GM12892 (cell line): Measurements from ENCODE around the gene FOXN4.

ENCODE experiments used
- DNase-seq: peaks from one replicate; pipeline ENCODE4 v3.0.0; 2011; ENCODE audit not compliant: insufficient read length
- FAIRE-seq: peaks from 2 replicates; lab custom pipeline; 2011; peaks lifted over from hg19 to GRCh38; lab: Jason Lieb, UNC
- POLR2A ChIP-seq: IDR thresholded peaks from 2 replicates; pipeline ENCODE4 v1.6.1; 2011; ENCODE audit warnings: low read depth, low read length, control low read depth
- POLR2AphosphoS5 ChIP-seq: IDR thresholded peaks from 2 replicates; pipeline ENCODE4 v1.6.1; 2011; ENCODE audit warnings: low read depth, low read length, control low read depth
- TAF1 ChIP-seq: IDR thresholded peaks from 2 replicates; pipeline ENCODE4 v1.6.1; 2011; ENCODE audit warnings: low read depth, mild to moderate bottlenecking, control low read depth, low read length, borderline replicate concordance

Gene FOXN4

GRCh38 chr12:109253913-109254544 lies 55.1 kb downstream of the FOXN4 start:
- FAIRE-seq (no peak), DNase-seq (no peak)
- TF ChIP-seq POLR2A (no peak), TAF1 (no peak), POLR2AphosphoS5 (no peak)

GRCh38 chr12:109252799-109253198 lies 56.3 kb downstream of the FOXN4 start:
- TF ChIP-seq POLR2AphosphoS5 (no peak), TAF1 (no peak), POLR2A (no peak)
- no peak for FAIRE-seq
- DNase-seq = no peak

DNA sequence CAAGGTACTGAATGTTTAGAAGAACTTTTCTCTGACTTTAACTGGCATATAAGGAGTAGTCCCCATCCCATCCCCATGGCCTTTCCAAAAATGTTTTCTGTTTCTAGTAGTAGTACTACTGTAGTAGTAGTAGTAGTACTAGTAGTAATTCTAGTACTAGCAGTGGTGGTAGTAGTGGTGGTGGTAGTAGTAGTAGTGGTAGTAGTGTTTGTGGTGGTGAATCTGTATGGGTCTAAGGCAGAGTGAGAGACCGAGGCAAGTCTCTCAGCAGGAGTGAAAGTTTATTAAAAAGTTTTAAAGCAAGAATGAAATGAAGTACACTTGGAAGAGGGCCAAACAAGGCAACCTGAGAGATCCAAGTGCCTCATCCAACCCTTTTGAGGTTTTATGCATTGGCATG lies 58.6 kb downstream of the FOXN4 start:
- TF ChIP-seq POLR2AphosphoS5 (no peak), POLR2A (no peak), TAF1 (no peak)
- FAIRE-seq = no peak

GRCh38 chr12:109247831-109248654 lies 61.0 kb downstream of the FOXN4 start:
- FAIRE-seq (no peak), DNase-seq (no peak)
- TF ChIP-seq TAF1 (no peak), POLR2AphosphoS5 (no peak), POLR2A (no peak)

More for the DNA sequence above, 58.6 kb downstream of the FOXN4 start:
- no peak for DNase-seq

DNA sequence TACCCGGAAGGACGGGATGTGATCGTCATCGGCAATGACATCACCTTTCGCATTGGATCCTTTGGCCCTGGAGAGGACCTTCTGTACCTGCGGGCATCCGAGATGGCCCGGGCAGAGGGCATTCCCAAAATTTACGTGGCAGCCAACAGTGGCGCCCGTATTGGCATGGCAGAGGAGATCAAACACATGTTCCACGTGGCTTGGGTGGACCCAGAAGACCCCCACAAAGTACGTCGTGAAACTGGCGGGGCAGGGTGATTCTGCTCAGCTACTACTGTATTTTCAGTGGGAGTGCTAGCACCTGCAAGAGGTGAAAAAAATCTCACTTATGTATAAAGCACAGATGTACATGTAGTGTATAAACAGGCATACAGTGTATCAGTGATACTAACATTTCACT lies 62.9 kb downstream of the FOXN4 start:
- DNase-seq (no peak), FAIRE-seq (no peak)
- TF ChIP-seq POLR2AphosphoS5 (no peak), TAF1 (no peak), POLR2A (no peak)

DNA sequence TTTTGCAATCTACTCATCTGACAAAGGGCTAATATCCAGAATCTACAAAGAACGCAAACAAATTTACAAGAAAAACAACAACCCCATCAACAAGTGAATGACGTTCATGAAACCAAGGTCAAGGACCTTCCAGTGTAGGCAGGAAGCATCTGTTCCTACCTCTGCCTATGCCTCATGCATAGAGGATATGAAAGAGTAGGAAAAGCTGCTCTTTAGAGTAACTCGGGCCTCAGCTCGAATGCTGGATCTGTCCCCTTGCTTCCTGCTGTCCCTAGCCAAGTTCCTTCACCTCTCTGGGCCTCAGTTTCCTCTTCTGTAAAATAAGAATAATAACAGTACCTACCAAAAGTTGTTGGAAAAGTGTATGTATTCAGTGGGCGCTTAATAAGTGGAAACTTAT lies 65.0 kb downstream of the FOXN4 start:
- TF ChIP-seq POLR2A (no peak), POLR2AphosphoS5 (no peak), TAF1 (no peak)
- no peak for FAIRE-seq
- no peak for DNase-seq

DNA sequence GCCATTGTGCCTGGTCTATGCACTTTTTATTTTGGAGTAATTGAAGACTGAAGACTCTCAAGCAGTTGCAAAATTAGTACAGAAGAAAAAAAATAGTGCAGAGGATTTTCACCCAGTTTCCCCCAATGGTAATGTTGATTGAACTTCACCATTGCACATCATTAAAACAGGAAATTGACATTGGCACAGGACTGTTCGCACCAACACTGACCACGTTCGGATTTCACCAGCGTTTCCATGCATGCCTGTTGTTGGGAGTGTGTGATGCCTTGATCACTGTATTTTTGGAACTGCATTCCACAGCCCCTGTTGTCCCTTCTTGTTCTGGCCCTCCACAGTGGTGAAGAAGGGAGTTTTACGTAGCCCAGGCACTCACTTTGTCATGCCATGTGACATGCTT lies 67.1 kb downstream of the FOXN4 start:
- DNase-seq = no peak
- TF ChIP-seq POLR2A (no peak), TAF1 (no peak), POLR2AphosphoS5 (no peak)

DNA sequence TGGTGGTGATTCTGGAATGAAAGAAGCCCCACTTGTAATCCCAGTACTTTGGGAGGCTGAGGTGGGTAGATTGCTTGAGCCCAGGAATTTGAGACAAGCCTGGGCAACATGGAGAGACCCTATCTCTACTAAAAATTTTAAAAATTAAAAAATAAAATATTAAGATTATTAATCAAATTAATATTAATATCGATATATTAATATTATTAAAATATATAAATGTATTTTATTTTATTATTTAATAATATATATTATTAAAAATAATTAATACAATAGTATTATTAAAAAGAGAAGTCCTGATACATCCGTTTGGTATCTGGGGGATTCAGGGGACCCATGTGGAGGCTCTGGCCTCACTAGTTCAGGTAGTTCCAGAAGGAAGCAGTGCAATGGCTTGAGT lies 68.7 kb downstream of the FOXN4 start:
- FAIRE-seq (no peak), DNase-seq (no peak)
- TF ChIP-seq POLR2AphosphoS5 (no peak), TAF1 (no peak), POLR2A (no peak)

More for the DNA sequence above, 67.1 kb downstream of the FOXN4 start:
- no peak for FAIRE-seq

- DNase-seq (no peak), FAIRE-seq (no peak)
- TF ChIP-seq POLR2AphosphoS5 = no peak
- no peak for TF ChIP-seq TAF1
- no peak for TF ChIP-seq POLR2A
These were observed 69.4 kb downstream of the FOXN4 start for GRCh38 chr12:109239691-109240090.

DNA sequence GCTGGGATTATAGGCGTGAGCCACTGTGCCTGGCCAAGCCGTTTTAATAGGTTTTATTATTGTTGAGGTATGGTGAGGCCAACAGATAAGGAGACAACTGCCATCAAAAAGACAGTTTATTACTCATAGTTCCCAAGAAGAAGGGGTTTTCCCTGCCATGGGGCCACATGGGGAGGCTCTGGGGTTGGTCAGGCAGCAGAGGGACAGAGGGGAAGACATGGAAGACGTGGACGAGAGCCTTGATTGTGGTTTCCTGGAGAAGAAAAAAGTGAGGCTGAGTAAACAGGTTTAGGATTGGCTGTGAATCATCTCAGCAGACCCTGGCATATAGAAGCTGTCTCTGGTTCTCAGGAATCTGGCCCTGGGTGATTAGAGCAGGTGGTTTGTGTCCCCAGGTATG lies 69.9 kb downstream of the FOXN4 start:
- TF ChIP-seq POLR2A (no peak), POLR2AphosphoS5 (no peak), TAF1 (no peak)
- DNase-seq (no peak), FAIRE-seq (no peak)

GRCh38 chr12:109236257-109236656 lies 72.8 kb downstream of the FOXN4 start:
- no peak for FAIRE-seq
- TF ChIP-seq POLR2AphosphoS5 (no peak), POLR2A (no peak), TAF1 (no peak)
- DNase-seq = no peak
